Upper lobe of left lung (tissue), 4 donors: ENCODE results near the gene IGSF9B.

Experiments used
- EP300 ChIP-seq, 4 donors: sonication (generic); formaldehyde crosslinking; IDR thresholded peaks; one replicate each; pipeline ENCODE4 v1.5.1; 2017; ENCODE audit warnings: antibody characterized with exemption in 4 of 4, control low read depth in 2 of 4
- POLR2AphosphoS5 ChIP-seq, 2 donors: sonication (generic); formaldehyde crosslinking; IDR thresholded peaks; one replicate each; pipeline ENCODE4 v1.5.1; 2017; ENCODE audit warnings: antibody characterized with exemption in 2 of 2

GRCh38 chr11:133953547-133953946 lies 3.2 kb downstream of the IGSF9B start:
- TF ChIP-seq POLR2AphosphoS5 (IDR thresholded peaks at IDR 0.05), result no peak
- no peak for TF ChIP-seq EP300 (IDR thresholded peaks at IDR 0.05)
